ENCODE data around the gene RAB3B.

GRCh38 chr1:51926171-51926812, 64.2 kb downstream of the RAB3B start:
- TF ChIP-seq TAF1 (IDR thresholded peaks at IDR 0.05; ENCODE audit: low read depth) (no peak), YY1 (IDR thresholded peaks at IDR 0.05; ENCODE audit: low read depth) (no peak), TEAD4 (IDR thresholded peaks at IDR 0.05) (no peak), EGR1 (IDR thresholded peaks at IDR 0.05) (no peak), TCF12 (IDR thresholded peaks at IDR 0.05; ENCODE audit: low read depth) (no peak), EP300 (IDR thresholded peaks at IDR 0.05; ENCODE audit: borderline replicate concordance) (no peak)

All from Ishikawa (cell line).